NCI-H128 (cell line): Measurements from ENCODE around the gene SIGLEC5.

Experiments
- DNase-seq: peaks from one replicate; lab custom pipeline; 2025; ENCODE audit not compliant: unreplicated experiment; lab: John Stamatoyannopoulos, UW

Gene SIGLEC5

DNA sequence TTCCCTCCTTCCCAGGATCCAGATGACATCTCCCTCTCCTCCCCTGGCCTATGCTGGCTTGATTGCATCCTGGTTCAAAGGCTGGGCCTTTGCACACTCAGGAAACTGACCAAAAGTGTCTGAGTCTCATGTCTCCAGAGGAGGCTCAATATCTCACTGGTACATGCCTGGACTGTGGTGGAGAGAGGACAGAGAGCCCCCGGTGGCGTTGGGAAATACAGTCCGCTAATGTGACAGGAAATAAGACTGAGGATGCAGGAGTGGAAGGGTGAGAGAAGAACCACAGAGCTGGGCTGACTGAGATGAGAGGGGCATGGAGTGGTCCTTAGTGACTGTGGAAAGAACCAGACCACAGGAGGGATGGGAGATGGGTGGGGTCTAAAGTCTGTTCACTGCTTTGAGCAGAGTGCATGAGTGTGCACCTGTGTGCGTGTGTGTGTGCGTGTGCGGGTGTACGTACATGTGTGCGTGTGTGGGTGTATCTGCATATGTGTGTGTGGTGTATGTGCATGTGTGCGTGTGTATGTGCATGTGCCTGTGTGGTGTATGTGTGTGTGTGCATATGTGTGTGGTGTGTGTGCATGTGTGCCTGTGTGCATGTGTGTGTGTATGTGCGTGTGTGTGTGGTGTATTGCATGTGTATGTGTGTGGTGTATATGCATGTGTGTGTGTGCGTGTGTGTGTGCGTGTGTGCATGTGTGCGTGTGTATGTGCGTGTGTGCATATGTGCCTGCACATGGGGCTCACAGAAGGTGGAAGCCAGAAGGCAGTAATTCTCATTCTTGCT lies 1.9 kb downstream of the SIGLEC5 start:
- no peak for DNase-seq

DNA sequence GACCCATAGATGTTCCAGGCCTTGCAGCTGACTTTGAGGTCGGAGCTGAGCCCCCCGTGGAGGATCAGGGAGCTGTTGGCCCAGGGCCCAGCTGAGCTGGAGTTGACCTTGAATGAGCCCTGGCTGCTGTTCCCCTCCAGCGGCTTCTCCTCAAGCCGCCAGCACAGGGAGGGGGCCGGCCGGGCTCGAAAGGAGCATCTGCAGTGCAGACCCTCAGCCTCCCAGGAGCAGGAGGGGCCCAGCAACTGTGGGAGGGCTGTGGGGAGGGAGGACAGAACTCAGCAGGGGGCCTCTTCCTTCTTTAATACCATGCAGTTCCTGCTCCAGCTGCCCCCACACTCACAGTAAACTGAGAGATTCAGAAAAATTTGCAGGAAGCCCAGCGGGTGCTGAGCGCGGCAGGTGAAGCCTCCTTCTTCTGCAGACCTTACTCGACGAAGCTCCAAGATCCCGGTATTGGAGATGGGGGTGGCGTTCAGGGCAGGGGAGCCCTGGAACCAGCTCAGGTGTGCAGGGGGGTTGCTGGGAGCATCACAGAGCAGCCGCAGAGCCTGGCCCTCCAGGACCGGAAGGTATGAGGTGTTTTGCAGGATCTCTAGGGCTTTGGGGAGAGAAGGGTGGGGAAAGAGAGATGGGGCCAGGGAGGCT lies 2.6 kb downstream of the SIGLEC5 start:
- DNase-seq = no peak

DNA sequence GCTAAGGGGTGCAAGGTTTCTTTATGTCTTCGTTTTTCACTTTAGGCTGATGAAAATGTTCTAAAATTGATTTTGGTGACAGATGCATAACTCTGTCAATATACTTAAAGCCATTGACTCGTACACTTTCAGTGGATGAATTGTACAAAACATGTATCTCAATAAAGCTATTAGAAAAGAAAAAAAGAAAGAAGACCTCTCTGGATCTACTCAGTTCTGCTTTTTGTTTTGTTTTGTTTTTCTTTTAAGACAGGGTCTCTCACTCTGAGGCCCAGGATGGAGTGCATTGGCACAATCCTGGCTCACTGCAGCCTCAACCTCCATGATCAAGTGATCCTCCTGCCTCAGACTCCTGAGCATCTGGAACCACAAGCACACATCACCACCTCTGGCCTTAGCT lies 3.5 kb downstream of the SIGLEC5 start:
- no peak for DNase-seq

DNA sequence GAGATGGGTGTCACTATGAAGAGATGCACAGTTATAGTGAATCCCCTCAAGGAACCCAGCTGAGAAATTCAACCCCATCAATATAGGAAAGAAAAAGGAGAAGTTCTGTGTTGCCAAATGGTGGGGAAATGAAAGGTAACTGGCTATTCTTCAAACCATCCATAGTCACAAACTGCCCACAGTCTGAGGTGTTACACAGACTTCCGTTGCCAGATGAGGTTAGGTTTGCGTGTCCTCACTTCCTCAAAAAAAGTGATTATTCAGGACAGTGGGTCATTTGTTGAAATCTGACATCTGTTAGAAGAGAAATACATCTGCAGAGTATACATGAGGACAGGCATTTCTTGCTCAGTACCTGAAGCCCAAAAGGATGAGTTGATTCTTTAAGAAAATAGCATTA lies 9.0 kb downstream of the SIGLEC5 start:
- no peak for DNase-seq

DNA sequence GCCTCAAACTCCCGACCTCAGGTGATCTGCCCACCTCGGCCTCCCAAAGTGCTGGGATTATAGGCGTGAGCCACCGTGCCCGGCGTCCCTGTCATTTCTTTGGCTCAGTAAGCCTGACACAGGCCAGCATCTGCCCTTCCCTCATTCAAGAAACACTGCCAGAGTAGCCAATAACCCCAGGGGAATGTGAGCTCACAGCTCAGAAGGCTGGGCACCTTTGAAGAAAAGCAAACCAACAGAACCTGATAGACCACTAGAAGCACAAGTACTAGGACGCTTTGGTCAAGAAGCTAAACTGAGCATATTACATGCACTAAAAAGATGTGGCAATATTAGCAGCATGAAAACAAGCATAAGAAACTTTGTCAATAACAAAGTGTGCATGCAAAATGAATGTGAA lies 14.2 kb downstream of the SIGLEC5 start:
- DNase-seq = no peak

DNA sequence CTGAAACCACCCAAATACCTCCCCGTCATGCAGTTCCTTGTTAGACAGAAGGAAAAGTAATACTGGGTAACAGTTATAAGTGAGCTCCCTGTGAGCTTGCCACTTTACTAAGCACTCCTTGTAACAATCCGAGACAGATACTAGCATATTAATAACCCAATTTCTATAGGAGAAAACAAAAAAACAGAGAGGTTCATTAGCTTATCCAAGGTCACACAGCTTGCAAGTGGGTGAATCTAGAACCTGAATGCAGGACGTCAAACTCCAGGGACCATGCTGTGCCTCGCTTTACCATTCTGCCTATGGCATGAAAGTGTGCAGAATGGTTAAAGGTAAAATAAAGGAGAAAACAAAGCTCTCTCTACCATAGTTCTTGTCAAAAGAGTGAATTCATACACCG lies 15.4 kb downstream of the SIGLEC5 start:
- no peak for DNase-seq

DNA sequence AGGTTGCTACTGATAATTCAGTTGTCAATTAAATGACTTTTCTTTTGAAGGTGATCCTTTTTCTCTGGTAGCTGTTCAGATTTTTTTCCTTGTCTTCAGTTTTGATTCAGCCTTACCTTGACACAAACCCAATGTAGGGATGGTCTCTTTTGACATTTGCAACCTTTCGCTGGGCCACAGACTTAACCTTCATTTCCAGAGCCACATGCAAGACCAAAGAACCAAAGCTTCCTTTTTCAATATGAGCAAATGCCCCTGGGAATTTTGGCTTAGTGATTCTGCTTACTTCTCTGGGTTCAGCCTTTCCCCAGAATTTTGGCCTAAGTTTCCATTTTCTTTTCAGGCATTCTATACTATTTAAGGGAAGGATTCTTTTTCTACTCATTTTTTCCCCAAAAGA lies 19.6 kb downstream of the SIGLEC5 start:
- no peak for DNase-seq

DNA sequence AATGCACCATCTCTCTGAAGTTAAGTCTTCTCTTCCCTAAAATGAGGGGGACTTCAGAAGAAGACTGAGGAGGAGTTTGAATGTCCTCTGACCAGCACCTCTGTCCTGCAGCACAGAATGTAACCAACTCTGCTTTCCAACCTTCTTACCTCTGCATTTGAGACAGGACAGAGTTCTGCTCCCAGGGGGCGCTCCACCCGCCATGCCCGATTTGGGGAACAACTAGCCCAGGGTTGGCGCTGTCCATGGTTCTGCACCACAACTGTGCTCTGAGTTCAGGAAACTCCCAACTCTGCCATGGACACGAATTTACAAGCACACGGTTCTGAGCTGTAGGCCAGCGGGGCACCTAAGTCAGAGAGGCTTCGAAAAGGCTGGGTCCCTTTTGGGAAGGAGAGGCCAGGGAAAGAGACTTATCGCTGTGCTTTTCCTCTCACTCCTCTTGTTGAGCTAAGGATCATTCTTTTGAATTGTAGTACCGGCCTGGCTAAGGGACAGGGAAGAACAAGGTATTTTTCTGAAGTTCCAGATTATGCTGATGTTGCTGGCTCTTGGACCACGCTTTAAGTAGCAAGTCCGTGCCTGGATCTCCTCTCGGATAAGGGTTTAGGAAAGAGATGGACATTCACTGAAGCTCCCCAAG lies 22.2 kb downstream of the SIGLEC5 start:
- no peak for DNase-seq

DNA sequence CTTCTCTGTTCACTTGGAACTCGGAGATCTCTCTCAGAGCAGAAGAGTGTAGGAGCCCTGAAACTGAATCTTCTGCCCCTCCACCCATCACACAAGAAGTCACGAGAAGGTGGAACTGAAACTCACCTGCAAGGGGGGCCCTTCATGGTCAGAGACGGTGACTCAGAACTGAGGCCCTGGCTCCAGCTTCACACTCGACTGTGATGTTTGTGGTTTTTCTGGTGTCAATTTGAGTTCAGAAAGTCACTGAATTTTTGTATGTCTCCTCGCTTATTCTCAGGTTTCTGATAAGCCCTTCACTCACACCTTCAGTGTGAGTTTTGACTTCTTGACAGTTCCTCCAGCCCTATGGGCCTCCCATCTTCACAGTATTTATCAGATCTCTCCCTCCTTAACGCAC lies 23.1 kb downstream of the SIGLEC5 start:
- no peak for DNase-seq

DNA sequence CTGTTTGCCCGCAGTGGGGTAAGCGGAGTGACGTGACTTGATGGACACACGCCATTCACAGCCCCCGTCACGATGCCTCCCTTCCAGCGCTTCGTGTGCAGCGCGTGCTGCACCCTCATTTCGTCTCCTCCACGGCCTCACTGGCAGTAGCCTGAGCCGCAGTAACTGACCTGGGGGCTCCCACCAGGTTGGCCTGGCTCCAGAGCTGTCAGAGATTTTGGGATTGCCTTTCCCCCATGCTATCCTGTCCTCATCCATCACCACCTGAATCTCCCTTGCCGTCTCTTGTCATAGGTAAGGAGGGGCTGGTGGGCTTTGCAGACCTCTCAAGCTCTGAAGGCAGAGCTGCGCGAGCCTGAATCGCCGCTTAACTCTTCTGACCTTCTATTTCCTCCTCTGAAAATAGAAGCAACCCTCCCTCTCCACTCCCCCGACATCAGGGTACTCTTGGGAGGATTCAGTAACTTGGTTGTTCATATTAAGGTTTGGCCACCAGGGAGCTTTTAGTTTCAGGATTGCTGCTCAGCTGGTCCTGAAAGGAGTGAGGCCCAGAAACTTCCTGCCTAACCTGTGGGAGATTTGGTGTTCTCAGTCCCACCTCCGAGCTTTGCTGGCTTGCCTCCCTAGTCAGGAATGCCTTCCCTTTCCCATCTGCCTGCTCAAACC lies 27.9 kb downstream of the SIGLEC5 start:
- DNase-seq = no peak

DNA sequence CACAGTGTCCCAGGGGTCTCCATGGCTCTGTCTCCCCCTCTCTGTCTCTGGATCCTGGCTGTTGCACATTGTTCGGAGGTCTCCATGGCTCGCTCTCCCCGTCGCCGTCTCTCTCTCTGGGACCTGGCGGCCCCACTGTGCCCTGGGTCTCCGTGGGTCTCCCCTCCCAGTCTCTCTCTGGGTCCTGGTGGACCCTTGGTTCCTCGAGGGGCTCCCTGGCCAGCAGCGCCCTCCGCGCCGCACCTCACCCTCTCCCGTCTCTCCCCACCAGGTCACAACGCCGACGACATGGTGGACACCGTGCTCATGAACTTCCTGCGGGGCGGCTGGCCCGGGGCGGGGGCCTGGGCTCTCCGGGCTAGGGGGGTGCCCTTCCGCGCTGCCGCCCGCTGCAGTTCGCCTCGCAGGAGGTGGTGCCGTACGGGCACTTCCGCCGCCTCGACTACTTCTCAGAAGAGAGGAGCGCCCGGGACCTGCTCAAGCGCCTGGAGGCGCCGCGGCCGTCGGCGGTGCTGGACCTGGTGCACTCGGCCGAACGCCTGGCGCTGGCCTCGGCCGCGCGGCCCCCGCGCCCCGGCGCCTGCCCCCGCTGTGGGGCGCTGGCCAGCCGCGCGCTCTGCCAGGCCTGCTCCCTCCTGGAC lies 29.1 kb downstream of the SIGLEC5 start:
- no peak for DNase-seq

DNA sequence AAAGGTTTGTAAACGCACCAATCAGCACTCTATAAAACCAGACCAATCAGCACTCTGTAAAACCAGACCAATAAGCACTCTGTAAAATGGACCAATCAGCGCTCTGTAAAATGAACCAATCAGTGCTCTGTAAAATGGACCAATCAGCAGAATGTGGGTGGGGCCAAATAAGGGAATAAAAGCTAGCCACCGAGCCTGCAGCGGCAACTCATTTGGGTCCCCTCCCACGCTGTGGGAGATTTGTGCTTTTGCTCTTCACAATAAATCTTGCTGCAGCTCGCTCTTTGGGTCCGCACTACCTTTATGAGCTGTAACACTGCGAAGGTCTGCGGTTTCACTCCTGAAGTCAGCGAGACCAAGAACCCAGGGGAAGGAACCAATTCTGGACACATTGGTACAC lies 31.1 kb downstream of the SIGLEC5 start:
- no peak for DNase-seq

DNA sequence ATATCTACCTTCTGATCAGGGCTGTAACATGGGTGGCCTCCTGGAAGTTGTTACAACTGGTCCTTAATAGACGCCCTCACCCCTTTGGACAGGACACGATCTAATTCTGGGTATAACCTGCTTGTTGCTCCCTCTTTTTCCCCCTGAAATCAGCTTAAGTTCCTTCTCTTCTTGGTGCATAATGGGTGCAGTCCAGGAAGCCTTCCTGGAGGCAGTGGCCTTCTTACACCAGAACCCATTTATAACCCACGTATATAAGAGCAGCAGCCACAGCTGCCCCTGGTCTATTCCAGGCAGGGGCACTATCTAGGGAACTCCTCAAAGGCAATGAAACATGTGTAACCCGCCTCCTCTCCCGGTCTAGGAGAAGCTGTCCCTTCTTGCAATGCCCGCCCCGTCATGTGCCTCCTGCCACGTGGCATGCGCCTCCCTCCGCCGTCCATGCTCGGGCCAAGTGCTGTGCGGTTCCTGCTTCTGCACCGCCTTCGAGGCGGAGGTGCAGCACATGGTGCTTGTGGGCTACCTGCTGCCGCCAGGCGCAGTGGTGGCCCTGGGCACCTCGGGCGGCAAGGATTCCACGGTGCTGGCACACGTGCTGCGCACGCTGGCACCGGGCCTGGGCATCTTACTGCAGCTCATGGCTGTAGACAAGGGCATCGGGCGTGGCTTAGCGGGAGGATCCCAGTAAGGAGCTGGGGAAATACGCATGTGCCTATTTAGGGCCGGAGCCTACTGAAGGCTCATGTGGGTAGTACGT lies 31.9 kb downstream of the SIGLEC5 start:
- no peak for DNase-seq

DNA sequence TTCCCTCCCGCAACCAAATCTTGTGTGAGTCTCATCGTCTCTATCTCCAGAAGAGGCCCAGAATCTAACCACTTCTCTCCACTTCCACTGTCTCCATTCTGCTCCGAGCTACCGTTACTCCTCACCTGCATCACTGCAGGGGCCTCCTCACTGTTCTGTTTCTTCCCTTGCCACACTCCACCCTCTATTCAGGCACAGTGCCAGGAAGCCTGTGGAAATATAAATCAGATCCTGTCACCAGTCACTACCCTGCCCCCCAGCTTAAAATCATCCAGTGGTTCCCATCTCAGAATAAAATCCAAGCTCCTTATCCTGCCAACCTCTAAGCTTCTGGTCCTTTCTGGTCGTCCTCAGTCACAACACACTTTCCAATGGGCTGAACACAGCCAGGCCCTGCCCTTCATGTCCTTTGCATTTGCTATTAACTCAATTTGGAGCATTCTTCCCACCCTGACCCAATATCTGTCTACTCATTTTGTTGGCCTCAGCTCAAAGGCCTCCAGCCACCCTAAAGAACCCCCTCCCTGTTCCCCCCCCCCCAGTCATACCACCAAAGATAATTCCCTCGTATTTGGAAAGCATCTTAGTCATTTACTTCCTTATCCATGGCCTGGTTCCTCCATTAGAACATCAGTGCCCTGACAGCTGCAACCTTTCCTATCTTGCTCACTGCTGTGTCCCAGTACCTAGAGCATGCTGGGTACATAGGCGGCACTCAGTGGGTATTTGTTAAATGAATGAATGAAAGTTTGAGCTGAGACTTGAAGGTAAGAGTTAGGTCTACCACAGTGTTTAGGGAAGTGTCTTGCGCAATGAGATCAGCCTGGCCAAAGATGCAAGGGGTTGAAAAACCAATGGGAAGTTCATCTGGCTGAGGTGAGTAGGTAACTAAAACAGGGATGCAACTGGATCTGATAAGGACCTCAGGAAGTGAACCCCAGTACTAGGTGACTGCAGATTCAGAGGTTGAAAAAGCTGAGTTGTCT lies 34.7 kb downstream of the SIGLEC5 start:
- DNase-seq = no peak

DNA sequence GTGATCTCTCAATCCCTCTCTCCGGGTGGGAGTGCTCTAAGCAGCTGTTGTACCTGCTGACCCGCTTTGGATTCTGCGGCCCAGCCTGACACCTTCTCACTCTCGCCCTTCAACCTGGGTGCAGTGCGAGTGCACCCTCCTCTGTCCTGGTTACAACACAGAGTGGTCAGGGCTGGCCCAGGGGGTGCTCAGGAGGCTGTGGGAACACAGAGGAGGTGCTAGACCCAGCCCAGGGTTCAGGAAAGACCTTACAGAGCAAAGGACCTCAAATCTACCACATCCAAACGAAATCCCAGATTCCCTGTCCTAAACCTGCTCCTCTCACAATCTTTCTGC lies 35.5 kb downstream of the SIGLEC5 start:
- no peak for DNase-seq

DNA sequence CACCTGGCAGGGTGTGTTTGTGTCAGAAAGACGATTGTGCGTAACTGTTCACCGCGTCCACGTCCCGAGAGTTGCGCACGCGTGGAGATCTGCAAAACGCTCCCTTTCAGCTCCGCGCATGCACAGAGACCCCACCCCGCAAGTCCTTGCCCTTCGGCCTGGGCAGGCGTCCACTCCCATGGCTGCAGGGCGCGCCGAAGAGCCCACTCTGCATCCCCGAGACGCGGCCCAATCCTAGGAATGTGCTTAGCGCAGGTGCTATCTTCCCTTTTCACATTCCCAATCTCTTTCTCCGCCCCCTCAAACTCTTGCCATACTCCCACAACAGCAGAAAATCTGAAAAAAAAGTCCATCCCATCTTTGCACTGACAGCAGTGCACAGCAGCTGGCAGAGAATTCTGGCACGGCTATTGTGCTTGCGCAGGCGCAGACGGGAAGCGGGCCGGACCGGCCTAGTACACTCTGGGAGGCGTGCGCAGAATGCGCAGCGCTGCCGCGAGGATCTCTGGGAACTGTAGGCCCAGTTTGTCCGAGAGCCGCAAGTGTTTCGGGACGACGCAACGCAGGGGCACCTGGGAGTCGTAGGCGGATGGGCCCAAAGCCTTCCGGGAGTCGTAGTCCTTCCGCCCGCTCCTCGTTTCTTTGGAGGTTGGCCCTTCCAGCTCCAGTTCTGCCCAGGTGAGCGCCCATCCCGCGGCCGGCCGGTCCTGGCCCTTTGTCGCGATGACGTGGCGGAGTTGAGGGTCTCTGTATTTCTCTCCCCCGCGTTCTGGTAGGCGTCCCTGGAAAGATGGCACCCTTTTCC lies 36.0 kb downstream of the SIGLEC5 start:
- DNase-seq = peak; percentile 95

DNA sequence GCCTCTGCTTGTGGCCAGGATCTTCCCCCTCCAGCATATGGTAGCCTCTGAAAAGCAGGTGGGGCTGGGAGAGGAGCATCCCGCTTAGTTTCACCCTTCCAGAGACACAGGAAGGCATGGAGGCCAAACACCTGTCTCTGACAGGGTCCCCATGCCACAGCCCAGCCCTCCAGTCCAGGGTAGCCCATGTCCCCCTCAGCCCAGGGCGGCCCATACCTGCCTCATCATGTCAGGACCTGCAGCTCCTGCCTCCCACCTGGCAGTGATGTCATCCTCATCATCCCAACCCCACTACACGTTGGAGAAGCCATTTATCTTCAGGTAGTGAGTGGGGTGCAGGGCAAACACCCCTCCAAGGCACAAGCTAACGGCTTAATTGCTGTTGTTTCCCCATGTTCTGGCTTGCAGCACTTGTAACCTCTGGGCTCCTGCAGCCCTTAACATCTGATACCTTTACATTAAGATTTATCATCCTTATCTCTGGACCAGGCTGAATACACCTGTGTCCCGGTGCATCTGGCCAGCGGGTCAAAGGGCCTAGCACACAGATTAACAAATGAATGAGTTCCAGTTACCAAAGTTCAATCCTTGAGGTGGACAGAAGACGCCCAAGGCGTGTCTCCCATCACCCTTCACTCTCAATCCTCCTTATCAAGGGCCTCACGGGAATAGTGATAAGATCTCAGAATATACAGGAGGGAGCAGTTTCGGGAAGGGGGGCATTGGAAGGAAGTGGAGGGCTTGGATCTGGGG lies 36.9 kb downstream of the SIGLEC5 start:
- DNase-seq = no peak

DNA sequence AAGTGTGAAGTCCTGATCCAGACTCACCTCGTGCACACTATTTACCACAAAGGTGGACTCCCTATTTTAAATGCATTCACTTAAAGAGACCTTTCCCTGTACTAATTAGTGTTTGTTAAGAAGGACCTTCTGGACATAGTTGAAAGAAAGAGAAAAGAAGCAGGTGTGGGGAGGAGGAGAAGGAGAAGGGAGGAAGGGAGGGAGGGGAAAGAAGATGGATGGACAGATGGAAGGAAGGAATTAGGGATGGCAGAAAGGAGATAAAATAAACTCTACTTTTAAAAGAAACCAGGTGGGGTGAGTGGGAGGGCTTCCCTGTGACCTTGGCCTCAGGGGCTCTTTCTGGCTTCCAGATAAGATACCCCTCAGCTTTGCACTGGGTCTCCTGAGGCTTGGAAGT lies 37.7 kb downstream of the SIGLEC5 start:
- no peak for DNase-seq
